Activated naive CD8-positive, alpha-beta T cell treated with anti-CD3 and anti-CD28 coated beads, Interleukin-2, amount 10 ng/mL, durations not matched to agents 7 days and 5 days (primary cell): ENCODE results near the gene SPDYC. TPM values are rescaled to one million over a fixed set of nuclear protein-coding genes. Genes with fewer than 3 reads are reported as not detected.

ENCODE experiments used
- ATAC-seq: fragments of 150-1000 bp; cut with Tn5 transposase; one replicate; pipeline ENCODE4 v1.10.0; 2021; ENCODE audit warnings: low read depth, moderate library complexity
- POLR2A ChIA-PET: fragments of 350-600 bp; sonication (Branson Sonifier 250); formaldehyde crosslinking; loops from one replicate; lab custom pipeline; 2021; ENCODE audit warnings: antibody characterized with exemption; lab: Charles Lee
- DNase-seq: peaks from one replicate; pipeline ENCODE4 v3.0.0; 2021
- H3K27ac Mint-ChIP-seq: one replicate; pipeline ENCODE4 v1.8.0; 2022; ENCODE audit warnings: mild to moderate bottlenecking, mixed read lengths
- H3K27me3 Mint-ChIP-seq: one replicate; pipeline ENCODE4 v1.8.0; 2022; ENCODE audit warnings: mild to moderate bottlenecking, moderate library complexity, mixed read lengths
- H3K36me3 Mint-ChIP-seq: one replicate; pipeline ENCODE4 v1.8.0; 2021; ENCODE audit warnings: mild to moderate bottlenecking, mixed read lengths
- H3K4me1 Mint-ChIP-seq: one replicate; pipeline ENCODE4 v1.8.0; 2021; ENCODE audit warnings: mixed read lengths
- H3K4me3 Mint-ChIP-seq: one replicate; pipeline ENCODE4 v1.8.0; 2022; ENCODE audit warnings: mild to moderate bottlenecking, moderate library complexity, mixed read lengths
- H3K9me3 Mint-ChIP-seq: one replicate; pipeline ENCODE4 v1.8.0; 2021; ENCODE audit warnings: mixed read lengths
- total RNA-seq, 2 experiments: library from RNA; stranded (reverse); gene quantifications; one replicate each; pipeline ENCODE4 v1.2.3, GENCODE V29; 2021

The SPDYC gene
- not detected for total RNA-seq

GRCh38 chr11:65170058-65170534 lies at the start of gene SPDYC:
Gene SPDYC (plus strand): TSS chr11:65170233. CDS start chr11:65171358, 1,125 bp downstream.
- no peak for ATAC-seq
- POLR2A ChIA-PET: interaction anchor here (1.7 to 2.4 kb wide), 2 partner anchors 12 to 35 kb away, joined by 6 to 11 read pairs; partner anchors contain the start of gene CAPN1
- H3K4me3 Mint-ChIP-seq: no peak within 1 kb of the TSS
- H3K9me3 Mint-ChIP-seq: no peaks in the 10 kb centered on the region
- peaks cover 3% of the 10 kb centered on the region for H3K27me3 Mint-ChIP-seq
- H3K36me3 Mint-ChIP-seq: no peaks in the 10 kb centered on the region
- DNase-seq: no peak
- H3K27ac Mint-ChIP-seq: peak within 1 kb of the TSS; percentile 79
- H3K4me1 Mint-ChIP-seq: peaks cover 11% of the 10 kb centered on the region

- Mint-ChIP-seq H3K4me3 (peak overlapping the region; percentile 97), H3K36me3 (peaks cover 24% of the 10 kb centered on the region), H3K4me1 (peaks cover 32% of the 10 kb centered on the region), H3K27me3 (no peaks in the 10 kb centered on the region), H3K27ac (peak overlapping the region; percentile 99), H3K9me3 (no peaks in the 10 kb centered on the region)
- no peak for ATAC-seq
- DNase-seq: peak; percentile 10
- POLR2A ChIA-PET: interaction anchor here (1.5 to 3.4 kb wide), 5 partner anchors 9 to 107 kb away, joined by 5 to 62 read pairs (median 23); partner anchors contain the start of genes ARL2, CAPN1, SYVN1 and TM7SF2
Measured at GRCh38 chr11:65120831-65121230, 49.2 kb upstream of the SPDYC start.

- Mint-ChIP-seq H3K4me1 (peaks cover 30% of the 10 kb centered on the region), H3K4me3 (peak overlapping the region; percentile 97), H3K36me3 (peaks cover 26% of the 10 kb centered on the region), H3K9me3 (no peaks in the 10 kb centered on the region), H3K27ac (peak overlapping the region; percentile 99), H3K27me3 (no peaks in the 10 kb centered on the region)
- ATAC-seq (no peak), DNase-seq (peak; percentile 57)
- POLR2A ChIA-PET: interaction anchor here (0.7 to 3.4 kb wide), 26 partner anchors 10 to 312 kb away, joined by 3 to 62 read pairs (median 4); partner anchors contain the start of genes ARL2, CAPN1, CDCA5 and POLA2
Measured at GRCh38 chr11:65121447-65121864, 48.6 kb upstream of the SPDYC start.

GRCh38 chr11:65121865-65122696 lies 48.0 kb upstream of the SPDYC start, which contains the start of the genes FAU and MRPL49:
Gene FAU (minus strand): TSS chr11:65122134. CDS start chr11:65121813, 321 bp downstream.
Gene MRPL49 (plus strand): TSS chr11:65122321. CDS start chr11:65122347, 26 bp downstream.
- H3K36me3 Mint-ChIP-seq: peaks cover 27% of the 10 kb centered on the region
- DNase-seq (peak; percentile 96), ATAC-seq (peak; percentile 84)
- H3K4me3 Mint-ChIP-seq: peak within 1 kb of the TSS; percentile 97
- POLR2A ChIA-PET: interaction anchor here (0.6 to 3.4 kb wide), 33 partner anchors 9 to 516 kb away, joined by 3 to 62 read pairs (median 3); partner anchors contain the start of genes CAPN1, CDCA5, MAP4K2 and POLA2
- no peaks in the 10 kb centered on the region for H3K27me3 Mint-ChIP-seq
- H3K27ac Mint-ChIP-seq: peak within 1 kb of the TSS; percentile 99
- peaks cover 30% of the 10 kb centered on the region for H3K4me1 Mint-ChIP-seq
- H3K9me3 Mint-ChIP-seq: no peaks in the 10 kb centered on the region

GRCh38 chr11:65124480-65125196 lies 45.4 kb upstream of the SPDYC start:
- POLR2A ChIA-PET: interaction anchor here (0.9 kb wide), 1 partner anchor 10 kb away, joined by 4 read pairs; the partner anchor contains the start of gene SYVN1
- peak overlapping the region; percentile 58 for H3K27ac Mint-ChIP-seq
- ATAC-seq (no peak), DNase-seq (no peak)
- H3K27me3 Mint-ChIP-seq: no peaks in the 10 kb centered on the region
- peak overlapping the region; percentile 11 for H3K4me3 Mint-ChIP-seq
- peaks cover 18% of the 10 kb centered on the region for H3K36me3 Mint-ChIP-seq
- H3K4me1 Mint-ChIP-seq: peaks cover 21% of the 10 kb centered on the region
- H3K9me3 Mint-ChIP-seq: no peaks in the 10 kb centered on the region

GRCh38 chr11:65125197-65126056 lies 44.6 kb upstream of the SPDYC start:
- Mint-ChIP-seq H3K9me3 (no peaks in the 10 kb centered on the region), H3K27me3 (no peaks in the 10 kb centered on the region), H3K27ac (no peak overlapping the region), H3K36me3 (peaks cover 16% of the 10 kb centered on the region), H3K4me3 (no peak overlapping the region), H3K4me1 (peaks cover 15% of the 10 kb centered on the region)
- DNase-seq (no peak), ATAC-seq (no peak)
- POLR2A ChIA-PET: interaction anchor here (0.9 kb wide), 1 partner anchor 10 kb away, joined by 4 read pairs; the partner anchor contains the start of gene SYVN1

- no peaks in the 10 kb centered on the region for H3K27me3 Mint-ChIP-seq
- H3K4me3 Mint-ChIP-seq: no peak overlapping the region
- no peaks in the 10 kb centered on the region for H3K9me3 Mint-ChIP-seq
- H3K27ac Mint-ChIP-seq: no peak overlapping the region
- DNase-seq (no peak), ATAC-seq (no peak)
- H3K4me1 Mint-ChIP-seq: peaks cover 10% of the 10 kb centered on the region
- POLR2A ChIA-PET: interaction anchor here (1.7 kb wide), 1 partner anchor 10 kb away, joined by 4 read pairs; no protein-coding TSS in a partner anchor
- peaks cover 9% of the 10 kb centered on the region for H3K36me3 Mint-ChIP-seq
Measured at GRCh38 chr11:65126624-65127274, 43.3 kb upstream of the SPDYC start.

GRCh38 chr11:65127473-65128181 lies 42.4 kb upstream of the SPDYC start:
- no peak for DNase-seq
- POLR2A ChIA-PET: interaction anchor here (1.7 kb wide), 1 partner anchor 11 kb away, joined by 4 read pairs; no protein-coding TSS in a partner anchor
- no peak overlapping the region for H3K4me3 Mint-ChIP-seq
- no peak overlapping the region for H3K27ac Mint-ChIP-seq
- no peak for ATAC-seq
- peaks cover 12% of the 10 kb centered on the region for H3K4me1 Mint-ChIP-seq
- H3K36me3 Mint-ChIP-seq: peaks cover 7% of the 10 kb centered on the region
- H3K9me3 Mint-ChIP-seq: no peaks in the 10 kb centered on the region
- no peaks in the 10 kb centered on the region for H3K27me3 Mint-ChIP-seq

GRCh38 chr11:65128182-65129145 lies 41.6 kb upstream of the SPDYC start:
- POLR2A ChIA-PET: interaction anchor here (1.3 to 1.7 kb wide), 2 partner anchors 11 to 12 kb away, joined by 4 read pairs; partner anchors contain the start of gene ZNHIT2
- no peak overlapping the region for H3K4me3 Mint-ChIP-seq
- ATAC-seq (no peak), DNase-seq (peak; percentile 22)
- H3K36me3 Mint-ChIP-seq: peaks cover 7% of the 10 kb centered on the region
- H3K9me3 Mint-ChIP-seq: no peaks in the 10 kb centered on the region
- H3K4me1 Mint-ChIP-seq: peaks cover 18% of the 10 kb centered on the region
- no peaks in the 10 kb centered on the region for H3K27me3 Mint-ChIP-seq
- no peak overlapping the region for H3K27ac Mint-ChIP-seq

- POLR2A ChIA-PET: interaction anchor here (0.5 to 1.3 kb wide), 3 partner anchors 12 to 687 kb away, joined by 3 to 4 read pairs (median 4); partner anchors contain the start of gene ZNHIT2
- ATAC-seq (no peak), DNase-seq (peak; percentile 13)
- H3K27me3 Mint-ChIP-seq: no peaks in the 10 kb centered on the region
- peaks cover 19% of the 10 kb centered on the region for H3K4me1 Mint-ChIP-seq
- no peak overlapping the region for H3K4me3 Mint-ChIP-seq
- peaks cover 7% of the 10 kb centered on the region for H3K36me3 Mint-ChIP-seq
- H3K9me3 Mint-ChIP-seq: no peaks in the 10 kb centered on the region
- H3K27ac Mint-ChIP-seq: no peak overlapping the region
Measured at GRCh38 chr11:65129649-65130441, 40.2 kb upstream of the SPDYC start.
